ENCODE results near the gene LGALS1.
A peak's percentile ranks its signal among the peaks of the same experiment; 100 is the strongest.

Gene LGALS1

GRCh38 chr22:37674951-37675929 lies at the start of gene LGALS1:
TSS of gene LGALS1 (plus strand) at chr22:37675636. CDS start at chr22:37675703, 67 bp downstream.
- Mint-ChIP-seq H3K36me3 (ENCODE audit: low read depth) (peaks cover 53% of the 10 kb centered on the region), H3K4me3 (peak within 1 kb of the TSS; percentile 96), H3K27ac (peak within 1 kb of the TSS; percentile 91), H3K9me3 (no peaks in the 10 kb centered on the region), H3K27me3 (no peaks in the 10 kb centered on the region), H3K4me1 (ENCODE audit: low read depth) (peaks cover 66% of the 10 kb centered on the region)
- intact Hi-C loops (cut with micrococcal nuclease) = no loop called here

GRCh38 chr22:37625737-37626136 lies 49.7 kb upstream of the LGALS1 start:
- intact Hi-C loops (cut with micrococcal nuclease) = no loop called here

GRCh38 chr22:37626144-37626543 lies 49.3 kb upstream of the LGALS1 start:
- Mint-ChIP-seq H3K9me3 (no peaks in the 10 kb centered on the region), H3K27me3 (no peaks in the 10 kb centered on the region), H3K4me1 (ENCODE audit: low read depth) (peaks cover 60% of the 10 kb centered on the region), H3K36me3 (ENCODE audit: low read depth) (peaks cover 96% of the 10 kb centered on the region), H3K27ac (peak overlapping the region; percentile 59), H3K4me3 (no peak overlapping the region)
- intact Hi-C loops (cut with micrococcal nuclease) = no loop called here

More at GRCh38 chr22:37625737-37626136, 49.7 kb upstream of the LGALS1 start:
- H3K27me3 Mint-ChIP-seq = no peaks in the 10 kb centered on the region
- peaks cover 55% of the 10 kb centered on the region for H3K4me1 Mint-ChIP-seq (ENCODE audit: low read depth)
- H3K9me3 Mint-ChIP-seq = no peaks in the 10 kb centered on the region
- peak overlapping the region; percentile 59 for H3K27ac Mint-ChIP-seq
- H3K4me3 Mint-ChIP-seq = no peak overlapping the region
- peaks cover 96% of the 10 kb centered on the region for H3K36me3 Mint-ChIP-seq (ENCODE audit: low read depth)

- Mint-ChIP-seq H3K27ac (peak overlapping the region; percentile 59), H3K36me3 (ENCODE audit: low read depth) (peaks cover 96% of the 10 kb centered on the region), H3K4me1 (ENCODE audit: low read depth) (peaks cover 64% of the 10 kb centered on the region), H3K4me3 (peak overlapping the region; percentile 2), H3K27me3 (no peaks in the 10 kb centered on the region), H3K9me3 (no peaks in the 10 kb centered on the region)
- intact Hi-C loops (cut with micrococcal nuclease) = no loop called here
These were observed 48.8 kb upstream of the LGALS1 start for GRCh38 chr22:37626556-37627075.

- peaks cover 96% of the 10 kb centered on the region for H3K36me3 Mint-ChIP-seq (ENCODE audit: low read depth)
- intact Hi-C loops (cut with micrococcal nuclease) = no loop called here
- H3K27ac Mint-ChIP-seq = peak overlapping the region; percentile 59
- peaks cover 69% of the 10 kb centered on the region for H3K4me1 Mint-ChIP-seq (ENCODE audit: low read depth)
- peak overlapping the region; percentile 2 for H3K4me3 Mint-ChIP-seq
- no peaks in the 10 kb centered on the region for H3K27me3 Mint-ChIP-seq
- H3K9me3 Mint-ChIP-seq = no peaks in the 10 kb centered on the region
These were observed 48.3 kb upstream of the LGALS1 start for GRCh38 chr22:37627121-37627520.

GRCh38 chr22:37627545-37627944 lies 47.9 kb upstream of the LGALS1 start:
- peaks cover 96% of the 10 kb centered on the region for H3K36me3 Mint-ChIP-seq (ENCODE audit: low read depth)
- H3K27ac Mint-ChIP-seq = peak overlapping the region; percentile 59
- intact Hi-C loops (cut with micrococcal nuclease) = no loop called here
- H3K27me3 Mint-ChIP-seq = no peaks in the 10 kb centered on the region
- H3K9me3 Mint-ChIP-seq = no peaks in the 10 kb centered on the region
- peaks cover 74% of the 10 kb centered on the region for H3K4me1 Mint-ChIP-seq (ENCODE audit: low read depth)
- H3K4me3 Mint-ChIP-seq = no peak overlapping the region

GRCh38 chr22:37628830-37629229 lies 46.6 kb upstream of the LGALS1 start:
- Mint-ChIP-seq H3K9me3 (no peaks in the 10 kb centered on the region), H3K4me3 (no peak overlapping the region)
- intact Hi-C loops (cut with micrococcal nuclease) = no loop called here

GRCh38 chr22:37629928-37630327 lies 45.5 kb upstream of the LGALS1 start:
- Mint-ChIP-seq H3K27ac (no peak overlapping the region), H3K9me3 (no peaks in the 10 kb centered on the region)

More at GRCh38 chr22:37628830-37629229, 46.6 kb upstream of the LGALS1 start:
- Mint-ChIP-seq H3K27me3 (no peaks in the 10 kb centered on the region), H3K36me3 (ENCODE audit: low read depth) (peaks cover 92% of the 10 kb centered on the region), H3K27ac (no peak overlapping the region), H3K4me1 (ENCODE audit: low read depth) (peaks cover 82% of the 10 kb centered on the region)

GRCh38 chr22:37630839-37631435 lies 44.5 kb upstream of the LGALS1 start:
- intact Hi-C loops (cut with micrococcal nuclease) = loop anchor here (10.0 kb wide), 1 partner anchor 104 kb away; no protein-coding TSS in a partner anchor
- peaks cover 71% of the 10 kb centered on the region for H3K36me3 Mint-ChIP-seq (ENCODE audit: low read depth)
- H3K27me3 Mint-ChIP-seq = no peaks in the 10 kb centered on the region
- H3K4me1 Mint-ChIP-seq (ENCODE audit: low read depth) = peaks cover 82% of the 10 kb centered on the region
- H3K4me3 Mint-ChIP-seq = no peak overlapping the region
- no peaks in the 10 kb centered on the region for H3K9me3 Mint-ChIP-seq
- peak overlapping the region; percentile 87 for H3K27ac Mint-ChIP-seq

More at GRCh38 chr22:37629928-37630327, 45.5 kb upstream of the LGALS1 start:
- intact Hi-C loops (cut with micrococcal nuclease) = loop anchor here (10.0 kb wide), 1 partner anchor 105 kb away; no protein-coding TSS in a partner anchor
- no peaks in the 10 kb centered on the region for H3K27me3 Mint-ChIP-seq
- H3K36me3 Mint-ChIP-seq (ENCODE audit: low read depth) = peaks cover 81% of the 10 kb centered on the region
- H3K4me3 Mint-ChIP-seq = no peak overlapping the region
- H3K4me1 Mint-ChIP-seq (ENCODE audit: low read depth) = peaks cover 83% of the 10 kb centered on the region

- Mint-ChIP-seq H3K4me3 (peak overlapping the region; percentile 44), H3K36me3 (ENCODE audit: low read depth) (peaks cover 64% of the 10 kb centered on the region), H3K9me3 (no peaks in the 10 kb centered on the region), H3K4me1 (ENCODE audit: low read depth) (peaks cover 82% of the 10 kb centered on the region), H3K27ac (peak overlapping the region; percentile 87), H3K27me3 (no peaks in the 10 kb centered on the region)
- intact Hi-C loops (cut with micrococcal nuclease) = loop anchor here (10.0 kb wide), 1 partner anchor 103 kb away; no protein-coding TSS in a partner anchor
These were observed 43.8 kb upstream of the LGALS1 start for GRCh38 chr22:37631448-37632173.

- intact Hi-C loops (cut with micrococcal nuclease) = loop anchor here (10.0 kb wide), 1 partner anchor 102 kb away; no protein-coding TSS in a partner anchor
- H3K4me3 Mint-ChIP-seq = peak overlapping the region; percentile 62
- H3K27me3 Mint-ChIP-seq = no peaks in the 10 kb centered on the region
- H3K9me3 Mint-ChIP-seq = no peaks in the 10 kb centered on the region
- H3K27ac Mint-ChIP-seq = peak overlapping the region; percentile 87
- peaks cover 82% of the 10 kb centered on the region for H3K4me1 Mint-ChIP-seq (ENCODE audit: low read depth)
- H3K36me3 Mint-ChIP-seq (ENCODE audit: low read depth) = peaks cover 56% of the 10 kb centered on the region
These were observed 43.0 kb upstream of the LGALS1 start for GRCh38 chr22:37632174-37633088.

- Mint-ChIP-seq H3K27me3 (no peaks in the 10 kb centered on the region), H3K4me1 (ENCODE audit: low read depth) (peaks cover 82% of the 10 kb centered on the region), H3K9me3 (no peaks in the 10 kb centered on the region), H3K27ac (peak overlapping the region; percentile 87), H3K36me3 (ENCODE audit: low read depth) (peaks cover 53% of the 10 kb centered on the region), H3K4me3 (peak overlapping the region; percentile 62)
- intact Hi-C loops (cut with micrococcal nuclease) = loop anchor here (10.0 kb wide), 1 partner anchor 102 kb away; no protein-coding TSS in a partner anchor
These were observed 42.3 kb upstream of the LGALS1 start for GRCh38 chr22:37633089-37633624.
